ENCODE data around the gene INPP5A.

Gene INPP5A

GRCh38 chr10:132515811-132516726, 21.5 kb upstream of the INPP5A start:
- no peak for ATAC-seq
- TF ChIP-seq RARB (CRISPR knock-in tag; IDR thresholded peaks at IDR 0.05) (no peak), SNAI2 (CRISPR knock-in tag; IDR thresholded peaks at IDR 0.05) (no peak), CSDC2 (CRISPR knock-in tag; IDR thresholded peaks at IDR 0.05) (no peak), ARNTL (CRISPR knock-in tag; IDR thresholded peaks at IDR 0.05; ENCODE audit: borderline replicate concordance, low read depth) (no peak), OSR1 (CRISPR knock-in tag; IDR thresholded peaks at IDR 0.05) (no peak), ZNF70 (CRISPR knock-in tag; IDR thresholded peaks at IDR 0.05) (no peak), GLIS3 (CRISPR knock-in tag; IDR thresholded peaks at IDR 0.05) (no peak), ZC3H10 (CRISPR knock-in tag; IDR thresholded peaks at IDR 0.05) (no peak), ZNF8 (CRISPR knock-in tag; IDR thresholded peaks at IDR 0.05) (no peak), CSRNP3 (CRISPR knock-in tag; IDR thresholded peaks at IDR 0.05) (no peak), ZFP3 (CRISPR knock-in tag; IDR thresholded peaks at IDR 0.05) (no peak), ESRRG (CRISPR knock-in tag; IDR thresholded peaks at IDR 0.05) (no peak), PPARA (CRISPR knock-in tag; IDR thresholded peaks at IDR 0.05; ENCODE audit: borderline replicate concordance) (no peak), ISL1 (CRISPR knock-in tag; IDR thresholded peaks at IDR 0.05) (no peak)
- TF ChIP-seq, protein P1, sequence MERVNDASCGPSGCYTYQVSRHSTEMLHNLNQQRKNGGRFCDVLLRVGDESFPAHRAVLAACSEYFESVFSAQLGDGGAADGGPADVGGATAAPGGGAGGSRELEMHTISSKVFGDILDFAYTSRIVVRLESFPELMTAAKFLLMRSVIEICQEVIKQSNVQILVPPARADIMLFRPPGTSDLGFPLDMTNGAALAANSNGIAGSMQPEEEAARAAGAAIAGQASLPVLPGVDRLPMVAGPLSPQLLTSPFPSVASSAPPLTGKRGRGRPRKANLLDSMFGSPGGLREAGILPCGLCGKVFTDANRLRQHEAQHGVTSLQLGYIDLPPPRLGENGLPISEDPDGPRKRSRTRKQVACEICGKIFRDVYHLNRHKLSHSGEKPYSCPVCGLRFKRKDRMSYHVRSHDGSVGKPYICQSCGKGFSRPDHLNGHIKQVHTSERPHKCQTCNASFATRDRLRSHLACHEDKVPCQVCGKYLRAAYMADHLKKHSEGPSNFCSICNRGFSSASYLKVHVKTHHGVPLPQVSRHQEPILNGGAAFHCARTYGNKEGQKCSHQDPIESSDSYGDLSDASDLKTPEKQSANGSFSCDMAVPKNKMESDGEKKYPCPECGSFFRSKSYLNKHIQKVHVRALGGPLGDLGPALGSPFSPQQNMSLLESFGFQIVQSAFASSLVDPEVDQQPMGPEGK (CRISPR knock-in tag; IDR thresholded peaks at IDR 0.05; ENCODE audit: borderline replicate concordance), result no peak
- TF ChIP-seq, protein P2, sequence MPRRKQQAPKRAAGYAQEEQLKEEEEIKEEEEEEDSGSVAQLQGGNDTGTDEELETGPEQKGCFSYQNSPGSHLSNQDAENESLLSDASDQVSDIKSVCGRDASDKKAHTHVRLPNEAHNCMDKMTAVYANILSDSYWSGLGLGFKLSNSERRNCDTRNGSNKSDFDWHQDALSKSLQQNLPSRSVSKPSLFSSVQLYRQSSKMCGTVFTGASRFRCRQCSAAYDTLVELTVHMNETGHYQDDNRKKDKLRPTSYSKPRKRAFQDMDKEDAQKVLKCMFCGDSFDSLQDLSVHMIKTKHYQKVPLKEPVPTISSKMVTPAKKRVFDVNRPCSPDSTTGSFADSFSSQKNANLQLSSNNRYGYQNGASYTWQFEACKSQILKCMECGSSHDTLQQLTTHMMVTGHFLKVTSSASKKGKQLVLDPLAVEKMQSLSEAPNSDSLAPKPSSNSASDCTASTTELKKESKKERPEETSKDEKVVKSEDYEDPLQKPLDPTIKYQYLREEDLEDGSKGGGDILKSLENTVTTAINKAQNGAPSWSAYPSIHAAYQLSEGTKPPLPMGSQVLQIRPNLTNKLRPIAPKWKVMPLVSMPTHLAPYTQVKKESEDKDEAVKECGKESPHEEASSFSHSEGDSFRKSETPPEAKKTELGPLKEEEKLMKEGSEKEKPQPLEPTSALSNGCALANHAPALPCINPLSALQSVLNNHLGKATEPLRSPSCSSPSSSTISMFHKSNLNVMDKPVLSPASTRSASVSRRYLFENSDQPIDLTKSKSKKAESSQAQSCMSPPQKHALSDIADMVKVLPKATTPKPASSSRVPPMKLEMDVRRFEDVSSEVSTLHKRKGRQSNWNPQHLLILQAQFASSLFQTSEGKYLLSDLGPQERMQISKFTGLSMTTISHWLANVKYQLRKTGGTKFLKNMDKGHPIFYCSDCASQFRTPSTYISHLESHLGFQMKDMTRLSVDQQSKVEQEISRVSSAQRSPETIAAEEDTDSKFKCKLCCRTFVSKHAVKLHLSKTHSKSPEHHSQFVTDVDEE (CRISPR knock-in tag; IDR thresholded peaks at IDR 0.05), result no peak

GRCh38 chr10:132516771-132517725, 20.5 kb upstream of the INPP5A start:
- peak; percentile 94 for ATAC-seq

More at GRCh38 chr10:132516771-132517725, 20.5 kb upstream of the INPP5A start:
- TF ChIP-seq TOX (CRISPR knock-in tag; IDR thresholded peaks at IDR 0.05; ENCODE audit: borderline replicate concordance), result no peak
- no peak; the same call in 1 of the 2 replicates for TF ChIP-seq OSR1 (CRISPR knock-in tag; IDR thresholded peaks at IDR 0.05)
- TF ChIP-seq, protein P3, sequence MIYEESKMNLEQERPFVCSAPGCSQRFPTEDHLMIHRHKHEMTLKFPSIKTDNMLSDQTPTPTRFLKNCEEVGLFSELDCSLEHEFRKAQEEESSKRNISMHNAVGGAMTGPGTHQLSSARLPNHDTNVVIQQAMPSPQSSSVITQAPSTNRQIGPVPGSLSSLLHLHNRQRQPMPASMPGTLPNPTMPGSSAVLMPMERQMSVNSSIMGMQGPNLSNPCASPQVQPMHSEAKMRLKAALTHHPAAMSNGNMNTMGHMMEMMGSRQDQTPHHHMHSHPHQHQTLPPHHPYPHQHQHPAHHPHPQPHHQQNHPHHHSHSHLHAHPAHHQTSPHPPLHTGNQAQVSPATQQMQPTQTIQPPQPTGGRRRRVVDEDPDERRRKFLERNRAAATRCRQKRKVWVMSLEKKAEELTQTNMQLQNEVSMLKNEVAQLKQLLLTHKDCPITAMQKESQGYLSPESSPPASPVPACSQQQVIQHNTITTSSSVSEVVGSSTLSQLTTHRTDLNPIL (CRISPR knock-in tag; IDR thresholded peaks at IDR 0.05; ENCODE audit: low read depth), result 0 out of 2 replicates have a peak, but pooled peaks have one; percentile 47
- no peak for TF ChIP-seq CSRNP3 (CRISPR knock-in tag; IDR thresholded peaks at IDR 0.05)
- peak; percentile 63 for TF ChIP-seq SNAI2 (CRISPR knock-in tag; IDR thresholded peaks at IDR 0.05)
- no peak for TF ChIP-seq ISL1 (CRISPR knock-in tag; IDR thresholded peaks at IDR 0.05)
- 0 out of 2 replicates have a peak, but pooled peaks have one; percentile 60 for TF ChIP-seq CSDC2 (CRISPR knock-in tag; IDR thresholded peaks at IDR 0.05)
- TF ChIP-seq ZFP3 (CRISPR knock-in tag; IDR thresholded peaks at IDR 0.05), result peak; percentile 55; the same call in 1 of the 2 replicates
- no peak for TF ChIP-seq RARB (CRISPR knock-in tag; IDR thresholded peaks at IDR 0.05)

Data from SK-N-SH treated with all-trans-retinoic acid at 6 μM for 48 hours (cell line).